Astrocyte (in vitro differentiated cells and primary cell): ENCODE results near the gene OR1A1.
"Not testable (repeated sequence)": the region's sequence is repeated elsewhere in the genome, so short reads cannot be mapped to it uniquely, and the experiment has no call there.

Experiments used
- CTCF ChIP-seq: IDR thresholded peaks from 2 replicates; pipeline ENCODE4 v1.5.1; 2011; ENCODE audit warnings: low read depth, mild to moderate bottlenecking, inconsistent platforms, low read length, moderate library complexity; ENCODE audit not compliant: insufficient read depth
- EZH2 ChIP-seq: IDR thresholded peaks from 2 replicates; pipeline ENCODE4 v1.6.1; 2012; ENCODE audit warnings: mild to moderate bottlenecking, low read length, inconsistent platforms; ENCODE audit not compliant: insufficient read depth

- not testable (repeated sequence) for TF ChIP-seq CTCF, EZH2
Measured at GRCh38 chr17:3224721-3225352, 17.4 kb downstream of the OR1A1 start.
